OCI-LY3 (cell line): ENCODE results near the gene BCAT1.

Experiments used
- CTCF ChIP-seq: fragments of 200-600, 300-600 bp; sonication (generic); IDR thresholded peaks from 2 replicates; pipeline ENCODE4 v1.5.1; 2014; ENCODE audit warnings: antibody characterized with exemption, low read length, low read depth
- EZH2phosphoT487 ChIP-seq: fragments of 200-600 bp; shearing (Covaris generic); IDR thresholded peaks from 2 replicates; pipeline ENCODE4 v1.6.1; 2018; ENCODE audit warnings: antibody characterized with exemption, mixed run types, low read depth

GRCh38 chr12:24864796-24865125 lies 84.1 kb downstream of the BCAT1 start:
- TF ChIP-seq CTCF (no peak), EZH2phosphoT487 (no peak)
